Body of pancreas (tissue), 4 donors: ENCODE results near the gene TFDP2.

Experiments
- POLR2A ChIP-seq, 3 donors: fragments of 450-650 bp; IDR thresholded peaks; one replicate each; pipeline ENCODE4 v1.6.1; 2016; ENCODE audit warnings: antibody characterized with exemption in 3 of 3, mild to moderate bottlenecking in 2 of 3
- TF ChIP-seq, protein P1 (sequence below), 7 experiments: fragments of 450-650 bp in 4 of 7; fragments of 200-600 bp in 3 of 7; sonication (generic) in 3 of 7; IDR thresholded peaks; one replicate each; pipeline ENCODE4 v1.5.1; 2016 to 2019; ENCODE audit warnings: antibody characterized with exemption in 7 of 7

DNA sequence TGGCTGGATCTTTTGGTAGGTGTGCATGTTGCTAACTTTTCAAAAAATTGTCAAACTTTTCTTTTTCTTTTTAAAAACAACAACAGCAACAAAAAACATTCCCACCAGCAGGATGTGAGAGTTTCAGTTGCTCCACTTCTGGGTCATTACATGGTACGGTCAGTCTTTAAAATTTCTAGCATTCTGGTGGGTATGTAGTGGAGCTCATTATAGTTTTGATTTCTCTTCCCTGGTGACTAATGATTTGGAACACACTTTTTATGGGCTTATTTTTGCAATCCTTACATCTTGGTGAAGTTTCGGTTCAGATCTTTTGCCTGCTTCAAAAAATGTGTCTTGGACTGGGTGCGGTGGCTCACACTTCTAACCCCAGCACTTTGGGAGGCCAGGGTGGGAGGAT, 253.6 kb downstream of the TFDP2 start:
- TF ChIP-seq, protein P1, sequence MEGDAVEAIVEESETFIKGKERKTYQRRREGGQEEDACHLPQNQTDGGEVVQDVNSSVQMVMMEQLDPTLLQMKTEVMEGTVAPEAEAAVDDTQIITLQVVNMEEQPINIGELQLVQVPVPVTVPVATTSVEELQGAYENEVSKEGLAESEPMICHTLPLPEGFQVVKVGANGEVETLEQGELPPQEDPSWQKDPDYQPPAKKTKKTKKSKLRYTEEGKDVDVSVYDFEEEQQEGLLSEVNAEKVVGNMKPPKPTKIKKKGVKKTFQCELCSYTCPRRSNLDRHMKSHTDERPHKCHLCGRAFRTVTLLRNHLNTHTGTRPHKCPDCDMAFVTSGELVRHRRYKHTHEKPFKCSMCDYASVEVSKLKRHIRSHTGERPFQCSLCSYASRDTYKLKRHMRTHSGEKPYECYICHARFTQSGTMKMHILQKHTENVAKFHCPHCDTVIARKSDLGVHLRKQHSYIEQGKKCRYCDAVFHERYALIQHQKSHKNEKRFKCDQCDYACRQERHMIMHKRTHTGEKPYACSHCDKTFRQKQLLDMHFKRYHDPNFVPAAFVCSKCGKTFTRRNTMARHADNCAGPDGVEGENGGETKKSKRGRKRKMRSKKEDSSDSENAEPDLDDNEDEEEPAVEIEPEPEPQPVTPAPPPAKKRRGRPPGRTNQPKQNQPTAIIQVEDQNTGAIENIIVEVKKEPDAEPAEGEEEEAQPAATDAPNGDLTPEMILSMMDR (IDR thresholded peaks at IDR 0.05): no peak
- no peak for TF ChIP-seq POLR2A (IDR thresholded peaks at IDR 0.05)
